ENCODE data around the gene STUM. TPM values are rescaled to one million over a fixed set of nuclear protein-coding genes. Genes with fewer than 3 reads are reported as not detected.

STUM gene
- polyA plus RNA-seq, 1 experiment, result not detected

GRCh38 chr1:226562989-226563388 is 14.4 kb downstream of the STUM start:
- H3K27me3 ChIP-seq (ENCODE audit: control insufficient read depth, insufficient read depth, low read length), result peaks cover 17% of the 10 kb centered on the region
- no peaks in the 10 kb centered on the region for H3K9me3 ChIP-seq (ENCODE audit: control insufficient read depth, insufficient read depth, low read length)
- TF ChIP-seq CTCF (IDR thresholded peaks at IDR 0.05; ENCODE audit: low read depth, low read length), result no peak
- H3K4me3 ChIP-seq (ENCODE audit: low read depth, low read length), result no peak overlapping the region
- CTCF ChIA-PET, result no interaction called here
- POLR2A ChIA-PET, result no interaction called here
- H3K27ac ChIP-seq (ENCODE audit: low read depth, low read length), result no peak overlapping the region
- DNase-seq (ENCODE audit: low read depth, low spot score), result no peak

- CTCF ChIA-PET, result interaction anchor here (1.0 kb wide), 1 partner anchor 15 kb away, joined by 3 read pairs; no protein-coding TSS in a partner anchor
- DNase-seq (ENCODE audit: low read depth, low spot score), result no peak
- peaks cover 17% of the 10 kb centered on the region for H3K27me3 ChIP-seq (ENCODE audit: control insufficient read depth, insufficient read depth, low read length)
- no peaks in the 10 kb centered on the region for H3K9me3 ChIP-seq (ENCODE audit: control insufficient read depth, insufficient read depth, low read length)
- POLR2A ChIA-PET, result no interaction called here
- H3K27ac ChIP-seq (ENCODE audit: low read depth, low read length), result no peak overlapping the region
- no peak overlapping the region for H3K4me3 ChIP-seq (ENCODE audit: low read depth, low read length)
- TF ChIP-seq CTCF (IDR thresholded peaks at IDR 0.05; ENCODE audit: low read depth, low read length), result no peak
Measured at GRCh38 chr1:226563666-226564065, 15.1 kb downstream of the STUM start.

- peaks cover 15% of the 10 kb centered on the region for H3K27me3 ChIP-seq (ENCODE audit: control insufficient read depth, insufficient read depth, low read length)
- H3K4me3 ChIP-seq (ENCODE audit: low read depth, low read length), result no peak overlapping the region
- no peaks in the 10 kb centered on the region for H3K9me3 ChIP-seq (ENCODE audit: control insufficient read depth, insufficient read depth, low read length)
- no peak for DNase-seq (ENCODE audit: low read depth, low spot score)
- ChIA-PET CTCF (interaction anchor here (0.9 kb wide), 1 partner anchor 17 kb away, joined by 3 read pairs; no protein-coding TSS in a partner anchor), POLR2A (no interaction called here)
- no peak for TF ChIP-seq CTCF (IDR thresholded peaks at IDR 0.05; ENCODE audit: low read depth, low read length)
- no peak overlapping the region for H3K27ac ChIP-seq (ENCODE audit: low read depth, low read length)
Measured at GRCh38 chr1:226565476-226565875, 16.9 kb downstream of the STUM start.

- CTCF ChIA-PET, result no interaction called here
- TF ChIP-seq CTCF (IDR thresholded peaks at IDR 0.05; ENCODE audit: low read depth, low read length), result no peak
Measured at GRCh38 chr1:226566234-226566633, 17.7 kb downstream of the STUM start.

GRCh38 chr1:226566760-226567159 is 18.2 kb downstream of the STUM start:
- Histone ChIP-seq H3K4me3 (ENCODE audit: low read depth, low read length) (no peak overlapping the region), H3K27me3 (ENCODE audit: control insufficient read depth, insufficient read depth, low read length) (peaks cover 12% of the 10 kb centered on the region), H3K9me3 (ENCODE audit: control insufficient read depth, insufficient read depth, low read length) (no peaks in the 10 kb centered on the region), H3K27ac (ENCODE audit: low read depth, low read length) (no peak overlapping the region)
- ChIA-PET CTCF (no interaction called here), POLR2A (no interaction called here)
- TF ChIP-seq CTCF (IDR thresholded peaks at IDR 0.05; ENCODE audit: low read depth, low read length), result no peak
- no peak for DNase-seq (ENCODE audit: low read depth, low spot score)

More at GRCh38 chr1:226566234-226566633, 17.7 kb downstream of the STUM start:
- POLR2A ChIA-PET, result no interaction called here
- no peak for DNase-seq (ENCODE audit: low read depth, low spot score)
- Histone ChIP-seq H3K27me3 (ENCODE audit: control insufficient read depth, insufficient read depth, low read length) (peaks cover 12% of the 10 kb centered on the region), H3K4me3 (ENCODE audit: low read depth, low read length) (no peak overlapping the region), H3K27ac (ENCODE audit: low read depth, low read length) (no peak overlapping the region), H3K9me3 (ENCODE audit: control insufficient read depth, insufficient read depth, low read length) (no peaks in the 10 kb centered on the region)

All from AG04450 (cell line).